A549 treated with CpdA at 1 μM for 4 hours (cell line): ENCODE data around the gene ALCAM. TPM values are rescaled to one million over a fixed set of nuclear protein-coding genes. Genes with fewer than 3 reads are reported as not detected.

Experiments used
- total RNA-seq: library from RNA; stranded (reverse); fragments of 200-300 nt; extraction: Qiagen RNA extraction; gene quantifications from 5 replicates; pipeline ENCODE4 v1.2.3, GENCODE V29; 2022; ENCODE audit warnings: low read depth

ALCAM gene
- 56.9 to 82.2 TPM (median 67.9 TPM) in 5 replicates for total RNA-seq

GRCh38 chr3:105366326-105367062 lies at the start of gene ALCAM:
Gene ALCAM (plus strand): TSS chr3:105366909.

